ENCODE data around the gene IL1RAP.

GRCh38 chr3:190541560-190541959, 27.7 kb downstream of the IL1RAP start:
- TF ChIP-seq, protein P1, sequence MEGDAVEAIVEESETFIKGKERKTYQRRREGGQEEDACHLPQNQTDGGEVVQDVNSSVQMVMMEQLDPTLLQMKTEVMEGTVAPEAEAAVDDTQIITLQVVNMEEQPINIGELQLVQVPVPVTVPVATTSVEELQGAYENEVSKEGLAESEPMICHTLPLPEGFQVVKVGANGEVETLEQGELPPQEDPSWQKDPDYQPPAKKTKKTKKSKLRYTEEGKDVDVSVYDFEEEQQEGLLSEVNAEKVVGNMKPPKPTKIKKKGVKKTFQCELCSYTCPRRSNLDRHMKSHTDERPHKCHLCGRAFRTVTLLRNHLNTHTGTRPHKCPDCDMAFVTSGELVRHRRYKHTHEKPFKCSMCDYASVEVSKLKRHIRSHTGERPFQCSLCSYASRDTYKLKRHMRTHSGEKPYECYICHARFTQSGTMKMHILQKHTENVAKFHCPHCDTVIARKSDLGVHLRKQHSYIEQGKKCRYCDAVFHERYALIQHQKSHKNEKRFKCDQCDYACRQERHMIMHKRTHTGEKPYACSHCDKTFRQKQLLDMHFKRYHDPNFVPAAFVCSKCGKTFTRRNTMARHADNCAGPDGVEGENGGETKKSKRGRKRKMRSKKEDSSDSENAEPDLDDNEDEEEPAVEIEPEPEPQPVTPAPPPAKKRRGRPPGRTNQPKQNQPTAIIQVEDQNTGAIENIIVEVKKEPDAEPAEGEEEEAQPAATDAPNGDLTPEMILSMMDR (IDR thresholded peaks at IDR 0.05), result no peak
- TF ChIP-seq ZFX (IDR thresholded peaks at IDR 0.05; ENCODE audit: borderline replicate concordance), result no peak
